ENCODE measurements around the gene BAIAP2. TPM values are rescaled to one million over a fixed set of nuclear protein-coding genes. Genes with fewer than 3 reads are reported as not detected.
A peak's percentile ranks its signal among the peaks of the same experiment; 100 is the strongest.
"Not testable (repeated sequence)": the region's sequence is repeated elsewhere in the genome, so short reads cannot be mapped to it uniquely, and the experiment has no call there.

BAIAP2 gene
- total RNA-seq, 1 donor from 2014 or later, result 101 TPM

DNA sequence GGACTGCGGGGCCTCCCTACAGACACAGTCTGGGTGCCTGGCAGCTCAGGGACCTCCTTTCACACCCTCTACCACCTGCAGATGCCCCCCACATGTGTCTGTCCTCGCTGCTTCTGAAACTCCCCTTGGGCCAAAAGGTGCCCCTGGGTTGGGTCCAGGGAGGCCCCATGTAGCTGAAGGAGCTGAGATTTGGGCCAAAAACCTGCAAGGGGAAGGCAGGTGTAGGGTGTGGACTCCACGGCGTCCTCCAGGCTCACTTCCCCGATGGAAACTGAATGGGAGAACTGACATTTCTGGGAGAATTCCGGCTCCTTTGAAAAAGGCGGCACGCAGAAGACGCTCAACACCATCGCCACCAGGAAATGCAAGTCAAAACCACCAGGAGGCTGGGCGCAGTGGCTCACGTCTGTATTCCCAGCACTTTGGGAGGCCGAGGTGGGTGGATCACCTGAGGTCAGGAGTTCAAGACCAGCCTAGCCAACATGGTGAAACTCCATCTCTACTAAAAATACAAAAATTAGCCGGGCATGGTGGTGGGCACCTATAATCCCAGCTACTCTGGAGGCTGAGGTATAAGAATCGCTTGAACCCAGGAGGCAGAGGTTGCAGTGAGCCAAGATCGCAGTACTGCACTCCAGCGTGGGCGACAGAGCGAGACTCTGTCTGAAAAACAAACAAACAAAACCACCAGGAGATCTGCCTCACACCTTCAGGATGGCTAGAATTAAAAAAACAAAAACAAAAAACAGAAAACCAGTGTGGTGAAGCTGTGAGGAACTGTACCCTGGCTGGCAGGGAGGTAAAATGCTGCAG is 13.2 kb upstream of the BAIAP2 start:
- no peak for DNase-seq (ENCODE audit: low spot score)

DNA sequence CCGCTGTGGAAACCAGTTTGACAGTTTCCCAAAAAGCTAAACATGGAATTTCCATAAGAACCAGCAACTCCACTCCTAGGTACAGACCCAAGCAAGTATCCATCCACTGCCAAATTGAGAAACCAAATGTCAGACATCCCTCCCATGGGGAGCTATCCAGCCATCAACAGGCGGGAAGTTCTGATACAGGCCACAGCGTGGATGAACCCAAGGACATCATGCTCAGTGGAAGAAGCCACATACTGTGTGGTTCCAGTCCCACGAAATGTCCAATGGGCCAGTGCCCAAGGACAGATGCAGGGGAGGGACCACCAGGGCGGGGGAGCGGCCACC is 12.6 kb upstream of the BAIAP2 start:
- DNase-seq (ENCODE audit: low spot score), result no peak

DNA sequence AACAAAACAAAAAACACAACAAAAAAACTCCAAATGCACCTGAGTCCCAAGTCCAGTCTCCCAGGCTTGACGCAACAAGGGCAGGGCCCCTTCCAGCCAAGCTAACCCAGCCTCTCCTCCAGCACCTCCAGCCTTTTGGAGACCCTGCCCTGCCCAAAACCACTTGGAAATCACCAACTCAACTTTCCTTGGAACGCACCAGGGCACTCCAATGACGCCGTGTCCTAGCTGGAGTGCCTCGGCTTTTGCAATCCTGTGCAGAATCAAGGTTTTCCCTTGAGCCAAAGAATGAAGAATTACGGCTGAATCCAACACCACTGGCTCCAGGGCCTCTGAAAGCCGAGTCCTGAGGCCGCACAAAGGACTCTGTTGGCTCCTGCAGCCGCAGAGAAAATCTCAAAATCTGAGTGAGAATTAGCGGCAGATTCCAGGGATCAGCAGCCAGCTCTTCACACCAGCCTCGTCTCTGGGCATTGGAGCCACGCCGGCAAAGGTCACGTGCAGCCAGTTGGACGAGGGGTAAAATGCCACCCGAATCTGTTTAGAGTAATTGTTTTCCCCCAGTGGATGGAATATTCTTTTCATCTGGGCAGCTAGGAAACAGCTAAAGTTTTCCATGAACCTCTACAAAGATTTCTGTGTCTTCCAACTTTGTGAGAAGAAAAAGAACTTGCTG is 9.7 kb upstream of the BAIAP2 start:
- no peak for DNase-seq (ENCODE audit: low spot score)

DNA sequence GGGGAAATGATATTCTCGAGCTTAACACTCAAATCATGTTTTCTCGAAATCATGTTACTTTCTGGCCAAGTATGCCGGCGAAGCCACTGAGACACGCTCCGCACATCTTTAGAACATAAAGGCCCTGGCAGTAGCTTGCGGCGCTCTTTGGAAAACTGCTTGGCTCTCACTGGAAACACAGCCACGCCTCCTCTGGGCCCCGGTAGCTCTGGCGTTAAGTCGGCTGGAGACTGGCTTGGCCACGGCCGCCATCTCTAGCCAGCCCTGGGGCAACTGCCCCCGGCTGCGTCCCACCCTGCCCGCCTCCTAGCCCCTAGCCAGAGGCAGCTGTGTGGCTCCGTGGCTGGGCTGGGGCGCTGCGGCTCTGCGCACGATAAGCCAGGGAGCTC is 9.2 kb upstream of the BAIAP2 start:
- DNase-seq (ENCODE audit: low spot score), result no peak

DNA sequence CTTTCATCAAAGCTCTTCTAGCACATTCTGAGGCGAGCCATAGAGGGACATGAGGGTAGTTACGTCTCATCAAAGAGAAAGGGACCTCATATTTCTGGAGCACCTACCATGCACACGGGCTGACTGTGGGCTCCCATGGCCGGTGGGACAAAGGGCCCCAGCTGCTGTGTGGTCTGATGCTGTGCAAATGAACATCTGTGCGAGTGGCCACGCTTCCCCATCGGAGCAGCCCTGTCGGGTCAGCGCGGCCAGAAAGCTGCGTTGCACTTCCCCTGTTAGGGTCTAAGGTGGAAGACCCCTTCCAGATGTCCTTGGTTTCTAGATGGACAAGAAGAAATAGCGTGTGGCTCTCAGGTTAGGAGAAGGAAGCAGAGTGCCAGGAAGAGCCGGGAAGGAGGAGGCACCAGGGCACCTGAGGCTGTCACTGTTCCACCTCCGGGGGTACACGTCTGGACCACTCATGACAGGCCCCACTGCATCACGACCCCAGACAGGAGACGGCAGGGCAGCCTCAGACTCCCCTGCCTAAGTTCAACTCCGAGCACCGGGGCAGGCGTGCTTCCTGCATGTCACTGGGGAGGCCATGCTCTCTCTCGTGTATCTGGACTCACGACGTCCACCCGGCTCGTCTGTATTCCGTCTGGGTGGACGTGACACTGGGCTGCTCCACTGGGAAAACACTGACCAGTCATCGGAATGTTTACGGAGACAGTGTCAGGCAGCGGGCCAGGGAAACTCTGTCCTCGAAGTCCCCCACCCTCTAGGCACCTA is 8.5 kb upstream of the BAIAP2 start:
- DNase-seq (ENCODE audit: low spot score), result no peak

DNA sequence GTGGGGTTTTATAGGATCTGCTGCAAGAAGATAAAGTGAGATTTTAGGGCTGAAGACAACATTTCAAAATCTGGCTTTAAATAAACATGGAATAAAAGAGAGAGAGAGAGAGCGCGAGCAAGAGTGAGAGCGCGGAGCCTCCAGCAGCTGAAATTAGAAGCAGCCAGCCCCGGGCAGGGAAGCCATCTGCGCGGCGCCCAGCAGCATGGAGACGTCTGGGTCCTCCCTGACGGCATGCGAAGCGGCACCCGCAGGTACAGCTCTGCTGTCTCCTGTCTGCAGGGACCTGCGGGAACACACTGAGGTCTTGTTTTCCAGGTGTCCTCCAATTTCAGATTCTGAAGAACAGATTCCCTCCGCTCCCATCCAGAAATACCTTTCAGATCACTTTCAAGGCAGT is 7.9 kb upstream of the BAIAP2 start:
- DNase-seq (ENCODE audit: low spot score), result no peak

DNA sequence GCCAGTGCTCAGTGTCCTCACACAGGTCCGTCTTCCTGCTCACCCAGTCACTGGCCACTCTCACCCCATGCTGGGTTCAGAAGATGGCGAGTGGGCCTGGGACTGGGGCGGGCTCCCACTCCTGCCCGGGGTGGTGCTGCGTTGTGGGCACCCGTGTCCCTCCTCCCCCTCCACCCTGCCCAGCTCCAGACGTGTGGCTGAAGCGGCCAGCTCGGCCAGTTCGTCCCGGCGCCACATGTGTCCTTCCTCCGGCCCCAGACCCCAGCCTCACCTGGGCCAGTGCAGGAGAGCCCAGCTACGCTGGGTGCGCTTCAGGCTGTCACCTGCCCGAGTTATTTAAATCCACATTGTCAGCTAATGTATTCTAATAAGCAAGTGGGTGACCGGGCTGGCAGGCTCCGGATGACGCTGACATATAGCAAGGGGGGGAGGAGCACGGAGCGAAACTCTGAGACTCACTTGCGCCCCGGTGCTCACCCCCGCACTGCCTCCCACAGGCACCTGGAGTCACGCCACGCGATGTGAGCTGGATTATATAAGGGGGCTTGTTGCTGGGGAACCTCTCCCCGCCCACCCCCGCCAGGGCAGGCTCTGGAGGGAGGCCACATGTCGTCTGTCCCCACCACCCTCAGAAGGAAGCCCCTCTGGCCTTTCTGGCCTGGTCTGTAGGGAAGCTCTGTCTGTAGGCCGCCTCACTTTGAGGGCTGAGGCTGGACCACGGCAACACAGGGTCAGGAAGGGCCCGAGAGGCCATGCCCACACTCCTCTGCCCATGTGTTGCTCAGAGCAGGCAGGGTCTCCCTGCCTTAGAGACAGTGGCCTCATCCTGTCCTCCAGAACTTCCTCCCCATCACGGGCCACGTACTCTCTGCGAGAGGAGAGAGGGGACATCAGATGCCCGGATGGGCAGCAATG is 7.1 kb upstream of the BAIAP2 start:
- no peak for DNase-seq (ENCODE audit: low spot score)

DNA sequence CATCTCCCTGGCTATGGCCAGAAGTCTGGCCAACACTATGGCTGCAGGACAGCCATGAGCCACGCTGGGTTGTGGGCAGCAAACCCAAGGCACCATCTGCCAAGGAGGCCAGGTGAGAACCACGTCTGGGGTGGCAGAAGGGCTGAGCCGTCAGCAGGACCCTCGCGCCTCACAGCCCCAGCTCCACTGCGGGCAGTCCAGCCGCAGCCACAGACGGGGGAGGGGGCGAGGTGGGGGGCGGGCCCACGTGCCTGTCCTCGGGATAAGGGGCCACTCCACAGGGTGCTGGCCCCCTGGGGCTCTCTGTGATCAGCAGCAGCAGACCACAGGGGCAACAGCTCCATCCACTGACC is 6.5 kb upstream of the BAIAP2 start:
- DNase-seq (ENCODE audit: low spot score), result no peak

DNA sequence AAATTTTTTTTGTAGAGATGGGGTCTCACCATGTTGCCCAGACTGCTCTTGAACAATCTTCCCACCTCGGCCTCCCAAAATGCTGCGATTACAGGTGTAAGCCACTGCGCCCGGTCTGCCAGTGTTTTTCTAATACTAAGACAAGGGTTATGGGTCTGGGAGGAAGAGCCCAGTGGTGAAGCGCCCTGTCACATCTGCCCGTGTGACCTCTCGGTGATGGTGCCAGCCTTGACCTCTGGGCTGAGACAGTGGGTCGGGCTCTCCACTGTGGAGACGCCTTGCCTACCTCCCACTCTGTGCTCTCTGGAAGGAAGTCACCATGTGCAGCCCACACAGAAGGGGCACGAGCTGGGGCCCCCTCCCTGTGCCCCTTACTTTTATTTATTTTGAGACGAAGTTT is 5.1 kb upstream of the BAIAP2 start:
- DNase-seq (ENCODE audit: low spot score), result no peak

DNA sequence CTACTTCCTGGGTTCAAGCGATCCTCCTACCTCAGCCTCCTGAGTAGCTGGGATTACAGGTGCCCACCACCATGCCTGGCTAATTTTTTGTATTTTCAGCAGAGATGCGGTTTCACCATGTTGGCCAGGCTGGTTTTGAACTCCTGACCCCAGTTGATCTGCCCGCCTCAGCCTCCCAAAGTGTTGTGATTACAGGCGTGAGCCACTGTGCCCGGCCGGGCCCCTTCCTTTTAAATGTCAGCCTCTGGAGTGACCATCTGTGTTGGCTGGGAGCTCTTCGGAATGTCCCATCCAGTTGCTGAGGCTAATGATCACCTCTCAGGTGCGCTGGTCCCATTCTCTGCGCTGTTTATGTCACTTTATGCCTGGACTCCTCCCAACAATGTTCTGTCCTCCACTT is 4.6 kb upstream of the BAIAP2 start:
- not testable (repeated sequence) for DNase-seq (ENCODE audit: low spot score)

DNA sequence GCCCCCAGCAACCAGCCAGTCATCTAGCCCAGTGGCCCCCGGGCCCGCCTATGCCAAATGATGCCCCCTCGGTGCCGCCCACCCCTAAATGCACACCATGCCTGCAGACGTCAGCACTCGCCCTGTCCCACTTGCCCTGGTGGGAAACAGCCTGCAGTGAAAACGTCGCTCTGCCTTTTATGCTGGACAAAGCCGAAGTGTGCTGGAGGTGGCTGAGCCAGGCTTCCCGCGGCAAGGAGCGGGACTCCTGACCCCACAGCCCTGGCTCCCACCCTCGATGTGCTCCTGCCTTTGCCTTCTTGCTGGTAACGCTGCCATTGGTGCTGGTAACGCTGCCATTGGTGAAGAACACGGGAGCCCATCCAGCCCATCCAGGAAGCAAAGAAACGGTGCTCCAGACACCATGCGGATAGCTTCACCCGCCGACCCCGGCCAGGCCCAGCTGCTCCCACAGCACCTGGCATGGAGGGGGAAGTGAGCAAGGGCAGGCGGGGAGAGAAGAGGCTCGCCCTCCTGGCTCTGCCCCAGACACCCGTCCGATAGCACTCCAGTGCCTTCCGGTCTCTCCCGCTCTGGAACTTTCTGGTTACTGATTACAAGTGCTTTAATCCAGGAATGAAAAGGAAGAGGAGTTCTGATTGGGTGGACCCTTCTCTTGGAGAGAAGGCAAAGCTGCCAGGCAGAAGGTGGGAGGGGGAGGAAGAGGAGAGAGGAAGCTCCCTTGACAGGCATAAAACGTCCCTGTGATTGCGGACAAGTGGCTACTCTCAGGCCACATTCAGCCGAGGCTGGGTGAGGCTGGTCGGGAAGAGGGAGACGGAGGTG is 4.0 kb upstream of the BAIAP2 start:
- peak; percentile 78 for DNase-seq (ENCODE audit: low spot score)

DNA sequence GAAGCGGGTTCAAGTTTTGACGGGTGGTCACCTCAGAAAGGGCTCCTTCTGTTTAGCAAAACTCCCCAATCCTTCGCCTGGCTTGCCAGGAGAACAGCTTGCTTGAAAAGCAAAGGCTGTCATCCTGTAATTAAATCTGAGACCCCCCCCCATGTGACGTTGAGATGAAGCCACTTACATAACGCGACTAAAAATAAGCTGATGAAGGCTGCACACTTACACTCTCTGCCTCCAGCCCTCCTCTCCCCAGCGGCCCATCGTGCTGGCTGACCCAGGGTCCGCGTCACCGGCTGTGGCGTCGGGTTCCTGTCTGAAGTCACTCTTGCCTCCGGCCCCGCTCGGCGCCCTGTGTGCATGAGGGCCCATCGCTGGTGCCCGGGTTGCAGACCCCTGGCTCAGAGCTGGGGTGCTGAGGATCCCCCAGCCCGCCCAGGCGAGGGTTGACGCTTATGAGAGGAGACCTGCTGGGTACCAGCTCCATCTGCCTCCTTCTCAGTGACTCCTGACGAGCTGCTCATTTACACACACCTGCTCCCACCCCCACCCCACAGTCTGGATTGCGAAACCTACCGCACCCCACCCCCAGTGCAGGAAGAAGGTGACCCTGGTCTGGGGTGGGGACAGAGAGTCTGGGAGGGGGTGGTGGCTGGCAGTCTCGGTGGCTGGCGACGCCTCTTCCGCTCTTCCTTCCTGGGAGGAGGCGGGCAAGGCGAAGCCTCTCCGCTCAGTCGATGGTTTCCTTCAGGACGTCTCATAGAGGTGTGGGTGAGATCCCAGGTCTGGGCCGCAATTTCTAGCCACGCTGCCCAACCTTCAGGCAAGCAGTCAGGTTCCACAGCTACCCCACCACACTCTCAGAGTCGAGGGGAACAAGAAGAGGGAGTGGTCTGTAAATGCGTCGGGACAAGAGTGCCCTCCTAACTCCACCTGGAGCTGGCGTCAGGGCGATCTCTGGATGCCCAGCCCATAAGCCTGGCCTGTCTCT is 3.1 kb upstream of the BAIAP2 start:
- no peak for DNase-seq (ENCODE audit: low spot score)

DNA sequence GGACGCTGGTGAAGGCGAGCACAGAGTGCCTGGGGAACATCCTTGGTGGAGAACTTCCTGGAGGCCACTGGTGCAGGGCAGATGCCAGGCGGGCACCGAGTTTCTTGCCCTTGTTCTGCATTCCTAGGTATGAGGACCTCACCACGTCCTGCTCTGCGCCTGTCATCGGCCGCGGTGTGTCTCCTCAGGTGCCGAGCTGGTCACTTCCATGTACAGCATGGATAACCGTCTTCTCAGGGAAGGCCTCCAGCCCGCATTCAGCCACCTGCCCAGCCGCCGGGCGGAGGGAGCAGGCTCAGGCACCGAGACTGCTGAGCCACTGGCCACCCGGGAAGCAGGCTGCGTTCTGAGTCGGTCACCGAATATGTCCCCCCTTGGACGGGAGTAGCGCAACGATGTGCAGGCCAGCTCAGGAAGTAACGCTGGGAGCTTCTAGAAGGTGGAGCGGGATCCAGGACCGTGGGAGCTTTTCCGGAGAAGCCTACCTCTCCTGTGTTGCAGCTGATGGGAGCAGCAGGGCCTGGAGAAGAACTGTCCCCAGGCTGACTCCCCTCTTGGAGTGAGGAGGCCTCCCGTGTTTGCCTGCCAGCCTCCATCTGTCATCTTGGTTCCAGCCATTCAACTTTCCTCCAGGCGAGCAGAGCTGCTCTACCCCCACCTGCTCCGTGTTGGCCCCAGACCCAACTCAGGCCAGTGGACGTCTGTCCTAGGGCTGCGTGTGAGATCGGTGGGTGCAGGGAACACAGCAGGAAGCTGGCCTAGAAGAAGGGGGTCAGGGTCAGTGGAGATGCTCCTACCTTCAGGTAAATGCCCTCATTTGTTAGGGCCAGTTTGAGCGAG is 2.1 kb upstream of the BAIAP2 start:
- no peak for DNase-seq (ENCODE audit: low spot score)

DNA sequence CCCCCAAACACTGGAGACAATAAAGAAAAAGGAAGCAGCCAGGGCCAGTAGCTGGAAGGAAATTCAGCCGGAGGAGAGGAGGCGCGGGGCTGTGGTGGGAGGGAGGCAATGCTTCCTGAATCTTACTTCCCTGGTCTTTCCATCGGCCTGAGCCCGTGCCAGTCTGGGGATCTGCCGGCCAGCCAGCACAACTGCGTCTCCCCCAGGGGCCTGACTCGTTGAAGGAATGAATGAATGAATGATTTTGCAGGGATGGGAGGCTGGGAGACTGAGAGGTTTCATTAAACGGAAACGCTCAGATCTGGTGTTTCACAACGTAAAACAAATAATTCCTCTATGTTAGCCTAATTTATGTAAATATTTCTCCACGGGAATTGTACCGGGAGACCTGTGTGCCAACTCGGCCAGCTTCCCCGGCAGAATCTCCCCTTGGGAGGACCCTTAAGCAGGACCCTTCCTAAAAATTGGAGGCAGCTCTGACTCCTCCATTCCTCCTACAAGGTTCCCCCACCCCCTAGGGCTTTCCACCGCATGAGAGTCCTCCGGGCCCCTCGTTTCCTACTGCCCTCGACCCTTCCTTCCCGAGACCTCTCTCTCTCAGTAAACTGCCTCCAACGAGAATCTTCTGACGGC is 1.3 kb upstream of the BAIAP2 start:
- DNase-seq (ENCODE audit: low spot score), result no peak

DNA sequence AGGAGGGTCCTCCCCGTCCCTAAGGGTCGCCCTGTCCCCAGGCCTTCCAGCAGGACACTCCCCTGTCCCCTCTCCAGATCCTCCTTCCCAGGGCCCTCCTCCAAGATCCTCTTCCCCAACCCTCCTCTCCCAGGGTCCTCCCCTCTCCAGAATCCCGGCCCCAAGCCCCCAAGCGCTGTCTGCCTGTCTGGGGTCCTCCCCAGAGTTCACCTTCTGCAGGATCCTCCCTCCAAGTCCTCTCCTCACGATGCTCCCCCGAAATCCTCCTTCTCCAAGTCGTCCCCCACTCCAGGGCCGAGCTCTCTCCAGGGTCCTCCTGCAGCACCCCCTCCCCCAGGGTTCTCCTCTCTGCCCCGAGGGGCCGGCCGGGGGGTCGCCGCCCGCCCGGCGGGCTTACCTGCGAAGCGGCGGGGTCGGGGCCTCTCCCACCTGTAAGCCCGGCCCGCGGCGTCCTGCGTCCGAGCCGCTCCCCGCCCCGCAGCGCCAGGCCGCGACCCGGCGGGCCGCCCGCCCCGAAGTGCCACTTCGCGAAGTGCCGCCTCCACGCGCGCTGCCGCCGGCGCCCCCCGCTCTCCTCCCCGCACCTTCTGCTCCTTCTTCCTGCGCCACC is 678 bp upstream of the BAIAP2 start:
- DNase-seq (ENCODE audit: low spot score), result no peak

DNA sequence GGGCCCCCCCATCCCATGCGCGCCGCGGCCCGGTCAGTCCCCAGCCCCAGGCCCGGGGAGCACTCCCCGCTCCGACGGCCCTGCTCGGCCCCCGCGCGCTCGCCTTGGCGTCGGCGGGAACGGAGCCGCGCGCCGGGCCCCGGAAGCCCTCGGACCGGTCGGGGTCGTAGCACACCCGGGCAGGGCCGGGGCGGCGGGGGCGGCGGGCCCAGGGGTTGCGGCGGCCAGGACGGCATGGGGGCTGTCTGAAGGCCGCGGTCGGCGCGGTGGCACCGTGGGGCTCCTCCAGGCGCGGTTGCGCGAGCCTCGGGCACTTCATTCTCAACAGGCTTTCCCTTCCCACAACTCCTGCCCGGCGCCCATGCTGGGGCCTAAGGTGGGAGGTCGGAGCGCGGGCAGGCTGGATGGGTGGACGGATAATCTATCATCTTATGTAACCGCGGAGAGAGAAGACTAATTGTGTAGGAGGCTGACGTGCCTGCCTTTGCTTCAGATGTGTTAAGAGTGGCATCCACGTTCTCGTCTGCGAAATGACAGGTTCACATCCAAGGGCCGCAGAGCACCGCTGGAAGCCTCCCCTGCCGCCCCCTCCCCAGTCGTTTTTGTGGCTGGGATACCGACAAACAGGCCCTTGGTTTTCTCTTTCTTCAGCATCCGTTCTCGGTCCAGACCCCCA is 708 bp downstream of the BAIAP2 start:
- no peak for DNase-seq (ENCODE audit: low spot score)

DNA sequence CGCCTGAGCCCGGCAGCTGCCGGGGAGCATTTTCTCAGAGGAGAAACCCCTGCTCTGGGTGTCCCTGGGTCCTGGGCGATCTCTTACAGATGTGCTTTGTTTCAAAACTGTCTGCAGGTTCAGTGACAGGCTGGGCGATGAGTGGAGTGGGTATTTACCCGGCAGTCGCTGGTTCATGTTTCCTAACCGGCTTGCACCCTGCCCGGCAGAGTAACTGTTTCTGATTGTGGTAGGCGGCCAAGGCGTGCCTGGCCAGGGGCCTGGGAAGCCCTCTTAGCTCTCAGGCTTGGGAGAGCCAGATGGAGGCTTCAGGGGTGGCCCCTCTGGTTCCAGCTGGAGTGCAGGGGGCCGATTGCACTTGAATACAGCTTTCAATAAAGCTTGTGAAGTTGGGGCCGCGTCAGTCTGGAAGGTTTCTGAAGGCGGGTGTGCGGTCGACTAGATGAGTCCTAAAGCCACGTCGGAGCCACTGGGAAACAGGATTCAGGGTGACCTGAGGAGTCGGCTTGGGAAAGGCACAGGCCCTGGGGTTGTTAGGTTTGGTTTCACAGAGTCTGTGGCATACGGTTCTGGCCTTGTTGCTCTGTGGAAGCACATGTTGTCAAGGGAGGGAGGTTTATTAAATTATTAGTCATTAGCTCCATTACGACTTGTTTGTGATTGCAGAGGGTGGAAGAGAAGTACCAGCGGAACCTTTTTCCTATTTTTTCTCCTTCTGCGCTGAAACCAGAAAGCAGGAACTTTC is 1.4 kb downstream of the BAIAP2 start:
- no peak for DNase-seq (ENCODE audit: low spot score)
